GM06990 (cell line): ENCODE data around the gene ANXA11.

Experiments
- DNase-seq: peaks from one replicate; pipeline ENCODE4 v3.0.0-alpha.2; 2011; ENCODE audit not compliant: insufficient read length; ENCODE audit errors: extremely low read depth
- H3K27me3 ChIP-seq: replicated peaks from 2 replicates; pipeline ENCODE4 v1.6.0; 2011; ENCODE audit warnings: low read length; ENCODE audit not compliant: control insufficient read depth, insufficient read depth
- H3K36me3 ChIP-seq: 2 replicates; pipeline ENCODE4 v1.5.1; 2011; ENCODE audit warnings: low read length; ENCODE audit not compliant: control insufficient read depth, insufficient read depth
- H3K4me3 ChIP-seq: replicated peaks from 2 replicates; pipeline ENCODE4 v1.5.1; 2011; ENCODE audit warnings: low read depth, mild to moderate bottlenecking, control low read depth, low read length
- TF ChIP-seq, protein P1 (sequence below): IDR thresholded peaks from 2 replicates; pipeline ENCODE4 v1.5.1; 2011; ENCODE audit warnings: low read length, control low read depth, mild to moderate bottlenecking, inconsistent platforms; ENCODE audit not compliant: insufficient read depth, poor library complexity, severe bottlenecking

ANXA11 gene

DNA sequence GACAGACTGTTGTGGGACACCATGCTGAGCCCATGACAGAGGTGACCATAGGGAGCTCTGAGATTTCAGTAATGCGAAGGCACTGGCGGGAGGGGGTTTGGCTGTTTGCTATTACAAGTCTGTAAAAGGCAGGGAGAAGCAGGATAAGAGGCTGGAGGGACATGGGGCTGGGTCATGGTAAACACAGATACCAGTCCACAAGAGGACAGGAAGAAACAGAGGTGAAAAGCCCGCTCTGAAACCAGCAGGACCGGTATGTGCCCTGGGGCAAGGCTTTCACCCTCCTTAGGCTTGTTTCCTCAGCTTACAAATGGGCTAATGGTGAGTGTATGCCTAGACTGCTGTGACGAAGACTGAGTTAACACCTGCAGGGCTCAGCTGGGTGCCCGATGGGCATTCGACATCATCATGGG lies 34.1 kb downstream of the ANXA11 start:
- TF ChIP-seq, protein P1, sequence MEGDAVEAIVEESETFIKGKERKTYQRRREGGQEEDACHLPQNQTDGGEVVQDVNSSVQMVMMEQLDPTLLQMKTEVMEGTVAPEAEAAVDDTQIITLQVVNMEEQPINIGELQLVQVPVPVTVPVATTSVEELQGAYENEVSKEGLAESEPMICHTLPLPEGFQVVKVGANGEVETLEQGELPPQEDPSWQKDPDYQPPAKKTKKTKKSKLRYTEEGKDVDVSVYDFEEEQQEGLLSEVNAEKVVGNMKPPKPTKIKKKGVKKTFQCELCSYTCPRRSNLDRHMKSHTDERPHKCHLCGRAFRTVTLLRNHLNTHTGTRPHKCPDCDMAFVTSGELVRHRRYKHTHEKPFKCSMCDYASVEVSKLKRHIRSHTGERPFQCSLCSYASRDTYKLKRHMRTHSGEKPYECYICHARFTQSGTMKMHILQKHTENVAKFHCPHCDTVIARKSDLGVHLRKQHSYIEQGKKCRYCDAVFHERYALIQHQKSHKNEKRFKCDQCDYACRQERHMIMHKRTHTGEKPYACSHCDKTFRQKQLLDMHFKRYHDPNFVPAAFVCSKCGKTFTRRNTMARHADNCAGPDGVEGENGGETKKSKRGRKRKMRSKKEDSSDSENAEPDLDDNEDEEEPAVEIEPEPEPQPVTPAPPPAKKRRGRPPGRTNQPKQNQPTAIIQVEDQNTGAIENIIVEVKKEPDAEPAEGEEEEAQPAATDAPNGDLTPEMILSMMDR: no peak
- H3K27me3 ChIP-seq: no peaks in the 10 kb centered on the region
- H3K36me3 ChIP-seq: peaks cover 7% of the 10 kb centered on the region
- no peak for DNase-seq
- no peak overlapping the region for H3K4me3 ChIP-seq

DNA sequence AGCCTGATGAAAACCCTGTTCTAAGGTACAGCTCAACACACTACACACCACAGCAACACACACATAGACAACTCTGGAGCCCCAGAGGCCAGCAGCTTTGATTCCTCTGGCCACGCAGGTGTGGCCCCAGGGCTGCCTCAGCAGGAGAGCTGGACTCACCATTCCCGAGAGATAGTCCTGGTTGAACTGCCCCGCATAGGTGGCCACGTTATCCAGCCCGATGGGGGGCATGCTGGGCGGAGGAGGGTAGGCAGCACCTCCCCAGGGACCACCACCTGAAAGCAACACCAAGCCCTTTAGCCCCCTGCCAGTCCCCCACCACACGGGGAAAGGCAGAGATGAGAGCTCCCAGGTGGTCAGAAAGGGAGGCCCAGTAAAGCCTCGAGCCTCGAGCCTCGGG lies 34.7 kb downstream of the ANXA11 start:
- Histone ChIP-seq H3K27me3 (no peaks in the 10 kb centered on the region), H3K36me3 (peaks cover 7% of the 10 kb centered on the region), H3K4me3 (no peak overlapping the region)
- DNase-seq: no peak
- TF ChIP-seq, protein P1: no peak

DNA sequence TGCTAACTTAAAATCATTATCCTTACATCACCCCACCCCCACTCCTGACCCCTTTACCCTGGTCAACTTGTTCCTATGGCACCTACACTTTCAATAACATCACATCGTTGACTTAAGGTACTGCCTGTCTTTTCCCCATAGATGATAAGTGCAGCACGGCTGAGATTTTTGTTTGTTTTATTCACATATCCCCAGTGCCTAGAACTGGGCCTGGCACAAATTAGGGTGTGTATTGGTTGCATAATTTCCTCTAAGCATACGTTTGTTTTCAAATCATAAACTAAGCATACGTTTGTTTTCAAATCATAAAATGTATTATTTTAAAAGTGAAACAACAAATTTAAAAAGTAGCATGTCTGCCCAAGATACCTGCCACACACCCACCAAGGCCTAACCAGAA lies 35.3 kb downstream of the ANXA11 start:
- DNase-seq: no peak
- H3K4me3 ChIP-seq: no peak overlapping the region
- H3K36me3 ChIP-seq: peaks cover 7% of the 10 kb centered on the region
- TF ChIP-seq, protein P1: no peak
- H3K27me3 ChIP-seq: no peaks in the 10 kb centered on the region

DNA sequence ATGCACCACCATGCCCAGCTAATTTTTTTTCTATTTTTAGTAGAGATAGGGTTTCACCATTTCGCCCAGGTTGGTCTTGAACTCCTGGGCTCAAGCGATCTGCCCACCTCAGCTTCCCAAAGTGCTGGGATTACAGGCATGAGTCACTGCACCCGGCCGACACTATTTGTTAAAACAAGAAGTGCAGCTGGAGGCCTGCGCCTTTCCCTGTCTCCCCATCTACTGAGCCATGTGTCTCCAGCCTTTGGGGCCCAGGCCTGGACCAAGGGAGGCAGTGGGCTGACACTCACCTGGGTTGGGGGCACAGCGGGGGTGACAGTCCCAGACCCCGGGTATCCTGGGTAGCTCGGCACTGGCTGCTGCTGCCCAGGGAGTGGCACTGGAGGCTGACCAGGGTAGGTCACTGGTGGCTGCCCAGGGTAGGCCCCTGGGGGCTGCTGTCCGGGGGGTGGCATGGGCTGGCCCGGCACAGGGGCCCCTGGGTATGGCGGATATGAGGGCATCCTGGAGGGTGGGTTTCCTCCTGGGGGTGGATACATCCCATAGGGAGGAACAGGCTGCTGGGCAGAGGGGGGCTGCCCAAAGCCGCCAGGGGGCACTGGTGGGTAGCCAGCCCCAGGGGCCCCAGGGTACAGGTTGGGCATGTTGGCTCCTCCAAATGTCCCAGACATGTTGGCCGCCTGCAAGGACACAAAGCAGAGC lies 36.5 kb downstream of the ANXA11 start:
- DNase-seq: peak; percentile 43
- TF ChIP-seq, protein P1: peak; percentile 74
- H3K36me3 ChIP-seq: peaks cover 12% of the 10 kb centered on the region

DNA sequence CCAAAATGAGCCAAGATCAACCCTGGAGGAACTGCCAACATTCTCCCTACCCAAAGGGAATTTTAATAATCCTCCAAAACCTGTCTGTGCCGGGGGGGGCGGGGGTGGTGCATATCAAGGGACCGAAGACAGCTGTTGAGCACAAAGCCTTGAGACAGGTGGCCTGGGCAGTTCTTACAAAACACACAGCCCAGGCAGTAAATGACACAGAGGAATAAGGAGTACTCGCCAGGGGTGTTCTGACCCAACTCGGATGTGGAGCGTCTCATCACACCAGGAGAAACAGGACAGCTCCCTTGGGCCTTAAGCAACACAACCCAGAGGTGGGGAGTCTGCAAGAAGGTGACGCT lies 37.2 kb downstream of the ANXA11 start:
- Histone ChIP-seq H3K4me3 (no peak overlapping the region), H3K36me3 (peaks cover 14% of the 10 kb centered on the region), H3K27me3 (no peaks in the 10 kb centered on the region)
- TF ChIP-seq, protein P1: no peak
- no peak for DNase-seq

More for the DNA sequence above, 36.5 kb downstream of the ANXA11 start:
- Histone ChIP-seq H3K27me3 (no peaks in the 10 kb centered on the region), H3K4me3 (no peak overlapping the region)
